Measurements from ENCODE around the gene KMT5C.

DNA sequence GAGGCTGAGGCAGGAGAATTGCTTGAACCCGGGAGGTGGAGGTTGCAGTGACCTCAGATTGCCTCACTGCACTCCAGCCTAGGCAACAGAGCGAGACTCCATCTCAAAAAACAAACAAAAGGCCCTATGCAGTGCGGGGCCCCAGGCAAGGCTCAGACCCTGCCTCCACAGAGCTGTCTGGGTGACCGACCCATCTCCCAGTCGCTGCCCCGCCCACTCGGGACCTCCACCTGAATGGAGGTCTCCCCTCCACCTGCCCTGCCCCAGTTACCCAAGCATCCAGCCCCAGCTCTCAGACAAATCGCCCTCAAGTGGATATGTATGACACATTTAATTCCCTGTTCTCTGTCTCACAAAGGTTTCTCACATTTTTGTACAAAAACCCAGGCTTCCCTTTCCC lies 25.6 kb downstream of the KMT5C start:
- TF ChIP-seq ZZZ3 (IDR thresholded peaks at IDR 0.05; ENCODE audit: control insufficient read depth, insufficient read length, low read depth) (no peak), EZH2 (IDR thresholded peaks at IDR 0.05; ENCODE audit: borderline replicate concordance, control insufficient read depth, low read depth, low read length) (no peak), CTCF (IDR thresholded peaks at IDR 0.05 in 2 of 3, conservative IDR thresholded peaks at IDR 0.05 in 1 of 3; ENCODE audit: control insufficient read depth in 2 of 3, extremely low read depth in 1 of 3, insufficient read depth in 1 of 3, low read depth in 3 of 3, low read length in 3 of 3) (no peak), CREM (IDR thresholded peaks at IDR 0.05; ENCODE audit: low read depth) (no peak), GABPA (IDR thresholded peaks at IDR 0.05; ENCODE audit: low read depth) (no peak), HDGF (IDR thresholded peaks at IDR 0.05) (no peak), RAD21 (IDR thresholded peaks at IDR 0.05; ENCODE audit: insufficient read depth, low read depth, low read length) (no peak), EED (IDR thresholded peaks at IDR 0.05; ENCODE audit: low read depth) (no peak), DPF2 (IDR thresholded peaks at IDR 0.05) (no peak)
- TF ChIP-seq, protein P1, sequence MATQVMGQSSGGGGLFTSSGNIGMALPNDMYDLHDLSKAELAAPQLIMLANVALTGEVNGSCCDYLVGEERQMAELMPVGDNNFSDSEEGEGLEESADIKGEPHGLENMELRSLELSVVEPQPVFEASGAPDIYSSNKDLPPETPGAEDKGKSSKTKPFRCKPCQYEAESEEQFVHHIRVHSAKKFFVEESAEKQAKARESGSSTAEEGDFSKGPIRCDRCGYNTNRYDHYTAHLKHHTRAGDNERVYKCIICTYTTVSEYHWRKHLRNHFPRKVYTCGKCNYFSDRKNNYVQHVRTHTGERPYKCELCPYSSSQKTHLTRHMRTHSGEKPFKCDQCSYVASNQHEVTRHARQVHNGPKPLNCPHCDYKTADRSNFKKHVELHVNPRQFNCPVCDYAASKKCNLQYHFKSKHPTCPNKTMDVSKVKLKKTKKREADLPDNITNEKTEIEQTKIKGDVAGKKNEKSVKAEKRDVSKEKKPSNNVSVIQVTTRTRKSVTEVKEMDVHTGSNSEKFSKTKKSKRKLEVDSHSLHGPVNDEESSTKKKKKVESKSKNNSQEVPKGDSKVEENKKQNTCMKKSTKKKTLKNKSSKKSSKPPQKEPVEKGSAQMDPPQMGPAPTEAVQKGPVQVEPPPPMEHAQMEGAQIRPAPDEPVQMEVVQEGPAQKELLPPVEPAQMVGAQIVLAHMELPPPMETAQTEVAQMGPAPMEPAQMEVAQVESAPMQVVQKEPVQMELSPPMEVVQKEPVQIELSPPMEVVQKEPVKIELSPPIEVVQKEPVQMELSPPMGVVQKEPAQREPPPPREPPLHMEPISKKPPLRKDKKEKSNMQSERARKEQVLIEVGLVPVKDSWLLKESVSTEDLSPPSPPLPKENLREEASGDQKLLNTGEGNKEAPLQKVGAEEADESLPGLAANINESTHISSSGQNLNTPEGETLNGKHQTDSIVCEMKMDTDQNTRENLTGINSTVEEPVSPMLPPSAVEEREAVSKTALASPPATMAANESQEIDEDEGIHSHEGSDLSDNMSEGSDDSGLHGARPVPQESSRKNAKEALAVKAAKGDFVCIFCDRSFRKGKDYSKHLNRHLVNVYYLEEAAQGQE (IDR thresholded peaks at IDR 0.05; ENCODE audit: low read depth, low read length), result no peak
